Glomerular endothelial cell (primary cell): ENCODE measurements around the gene SEC61B. TPM values are rescaled to one million over a fixed set of nuclear protein-coding genes. Genes with fewer than 3 reads are reported as not detected.

Experiments
- DNase-seq: peaks from one replicate; pipeline ENCODE4 v3.0.0-alpha.2; 2011; ENCODE audit warnings: low read depth, low spot score; ENCODE audit errors: extremely low read depth
- total RNA-seq: library from RNA; depleted of rRNA; stranded (reverse); fragments of >200 nt; gene quantifications from 2 replicates; pipeline ENCODE4 v1.2.3, GENCODE V29; 2015

Gene SEC61B
- total RNA-seq, 1 donor from 2014 or later: 181 TPM

- DNase-seq: no peak
These were observed 47.3 kb downstream of the SEC61B start for GRCh38 chr9:99269416-99269815.

DNA sequence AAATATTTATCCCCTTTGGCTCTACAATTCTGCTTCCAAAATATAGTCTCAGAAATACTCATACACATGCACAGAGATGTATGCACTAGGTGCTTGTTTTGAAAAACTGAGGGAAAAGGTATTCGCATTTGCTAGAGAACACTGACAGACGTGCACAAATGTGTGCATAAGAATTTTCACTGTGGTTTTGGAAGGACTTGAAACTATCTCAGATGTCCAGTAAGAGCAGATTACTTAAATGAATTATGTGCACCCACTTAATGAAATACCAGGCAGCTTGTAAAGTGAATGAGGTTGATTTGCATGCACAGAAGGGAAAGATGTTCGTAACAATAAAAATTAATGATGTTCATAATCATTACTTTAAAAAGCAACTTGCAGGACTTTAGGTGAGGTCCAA, 48.4 kb downstream of the SEC61B start:
- DNase-seq: no peak

DNA sequence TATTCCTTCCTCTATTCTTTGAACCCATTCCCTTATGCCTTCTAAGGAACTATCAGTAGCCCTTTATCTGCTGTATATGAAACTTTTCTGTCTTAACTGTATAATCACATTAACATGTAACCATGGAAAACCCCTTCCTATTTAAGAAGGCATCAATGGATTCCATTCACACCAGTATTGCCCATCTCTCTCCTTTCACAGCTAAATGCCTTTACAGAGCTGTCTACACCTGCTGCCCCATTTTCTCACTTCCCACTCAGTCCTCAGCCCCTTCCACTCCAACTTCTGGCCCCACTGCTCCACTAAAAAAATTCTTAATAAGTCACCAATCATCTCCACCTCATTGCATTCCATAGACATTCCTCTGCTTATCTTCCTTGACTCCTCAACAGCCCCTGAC, 50.8 kb downstream of the SEC61B start:
- no peak for DNase-seq

DNA sequence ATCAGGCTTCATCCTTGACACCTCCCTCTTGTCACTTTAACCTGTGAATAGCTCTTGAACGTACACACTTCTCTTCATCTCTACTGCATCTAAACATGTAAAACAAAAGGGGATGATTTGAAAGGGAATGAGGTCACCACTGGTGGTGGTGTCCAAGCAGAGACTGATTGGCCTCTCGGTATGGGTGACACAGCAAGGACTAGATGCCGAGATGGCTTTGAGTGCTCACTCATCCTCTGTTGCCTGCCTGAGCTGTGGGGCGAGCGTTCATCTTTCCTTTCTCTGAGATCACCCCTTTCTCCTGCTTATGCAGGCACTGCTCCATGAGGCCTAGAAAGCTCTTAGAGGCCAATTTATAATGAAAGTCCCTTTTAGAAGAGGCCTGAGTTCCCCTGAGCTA, 51.9 kb downstream of the SEC61B start:
- no peak for DNase-seq

DNA sequence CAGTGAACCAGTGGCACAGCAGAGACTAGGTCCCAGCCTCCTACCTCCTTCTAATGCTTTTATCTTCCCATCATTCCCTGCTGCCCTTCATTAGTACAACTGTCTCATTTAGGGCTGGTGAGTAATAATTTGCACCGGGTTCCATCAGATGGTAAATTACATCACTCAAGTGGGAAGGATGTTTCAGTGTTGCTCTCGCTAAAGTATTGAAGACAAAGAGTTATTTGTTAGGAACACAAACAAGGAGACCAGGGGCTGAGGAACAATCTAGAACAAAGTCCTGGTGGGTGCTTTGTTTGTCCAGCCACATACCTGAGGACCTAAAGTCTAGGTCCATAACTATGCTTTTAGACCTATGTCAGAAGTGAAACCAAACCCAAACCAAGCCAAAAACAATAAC, 52.4 kb downstream of the SEC61B start:
- DNase-seq: no peak

Other genes with a start within 250 kb of the SEC61B start
- gene TGFBR1, start 117.2 kb upstream of the SEC61B start, total RNA-seq: 24.1 and 28.2 TPM in 2 replicates
- gene ALG2, start 340 bp upstream of the SEC61B start, total RNA-seq: 43.5 and 45.0 TPM in 2 replicates